HG02943 (cell line): Measurements from ENCODE around the gene GMDS.

Source experiments
- ATAC-seq: cut with Tn5 transposase; IDR thresholded peaks from one replicate; pipeline ENCODE4 v1.9.1; 2021; ENCODE audit warnings: mild to moderate bottlenecking, low read depth, moderate library complexity; ENCODE audit not compliant: unreplicated experiment

GMDS gene

DNA sequence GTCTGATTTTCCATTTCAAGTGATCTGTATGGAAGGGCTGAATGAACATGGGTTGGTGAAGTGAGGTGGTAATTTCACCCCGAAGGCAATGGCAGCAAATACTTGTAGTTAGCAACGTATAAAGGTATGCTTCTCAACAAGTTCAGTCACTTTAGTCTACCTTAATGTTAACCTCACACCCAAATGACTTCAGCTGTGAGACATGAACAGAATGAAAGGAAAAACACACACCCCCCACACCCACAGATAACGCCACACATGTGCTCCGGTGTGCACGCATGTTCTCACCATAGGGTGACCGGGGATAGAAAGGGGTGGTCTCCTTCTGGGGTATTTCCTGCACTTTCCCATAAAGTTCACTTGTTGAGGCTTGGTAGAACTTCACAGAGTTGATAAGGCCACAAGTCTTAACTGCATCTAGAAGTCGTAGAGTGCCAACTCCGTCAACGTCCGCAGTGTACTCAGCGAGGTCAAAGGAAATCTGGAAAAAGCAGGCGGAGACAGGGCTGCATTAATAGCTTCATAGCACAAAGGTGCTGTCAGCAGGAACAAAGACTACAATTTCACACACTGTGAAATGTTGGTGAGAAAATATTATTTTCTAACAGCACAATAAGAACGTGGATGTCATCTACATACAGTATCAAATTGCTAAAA is 284.8 kb downstream of the GMDS start:
- ATAC-seq: no peak

DNA sequence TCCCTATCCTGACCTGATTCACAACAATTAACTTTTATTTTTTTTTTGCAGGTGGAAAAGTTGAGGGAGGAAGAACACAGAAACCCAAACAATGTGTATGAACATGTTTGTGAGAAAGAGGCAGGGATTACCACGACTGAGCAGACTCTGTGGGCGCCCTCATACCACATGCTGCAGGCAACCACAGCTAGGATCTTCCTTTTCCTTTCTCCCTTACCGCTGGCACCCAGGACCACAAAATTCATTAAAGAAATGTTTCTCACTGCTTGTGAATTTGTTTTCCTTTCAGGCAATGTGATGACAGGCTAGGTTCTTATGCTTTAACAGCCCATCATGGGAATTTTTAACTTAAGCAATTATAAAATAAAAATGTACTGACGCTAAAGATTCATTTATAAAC is 287.1 kb downstream of the GMDS start:
- no peak for ATAC-seq

DNA sequence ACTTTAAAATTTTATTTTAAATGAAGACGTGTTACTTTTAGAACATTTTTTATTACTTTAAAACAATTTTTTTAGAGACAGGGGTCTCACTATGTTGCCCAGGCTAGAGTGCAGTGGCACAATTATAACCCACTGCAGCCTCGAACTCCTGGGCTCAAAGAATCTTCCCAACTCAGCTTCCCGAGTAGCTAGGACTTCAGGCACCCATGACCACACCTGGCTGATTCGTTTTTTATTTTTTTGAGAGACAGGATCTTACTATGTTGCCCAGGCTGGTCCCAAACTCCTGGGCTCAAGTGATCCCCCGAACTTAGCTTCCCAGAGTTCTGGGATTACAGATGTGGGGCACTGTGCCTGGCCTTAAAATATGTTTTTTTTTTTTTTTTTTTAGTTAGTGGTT is 287.7 kb downstream of the GMDS start:
- no peak for ATAC-seq

DNA sequence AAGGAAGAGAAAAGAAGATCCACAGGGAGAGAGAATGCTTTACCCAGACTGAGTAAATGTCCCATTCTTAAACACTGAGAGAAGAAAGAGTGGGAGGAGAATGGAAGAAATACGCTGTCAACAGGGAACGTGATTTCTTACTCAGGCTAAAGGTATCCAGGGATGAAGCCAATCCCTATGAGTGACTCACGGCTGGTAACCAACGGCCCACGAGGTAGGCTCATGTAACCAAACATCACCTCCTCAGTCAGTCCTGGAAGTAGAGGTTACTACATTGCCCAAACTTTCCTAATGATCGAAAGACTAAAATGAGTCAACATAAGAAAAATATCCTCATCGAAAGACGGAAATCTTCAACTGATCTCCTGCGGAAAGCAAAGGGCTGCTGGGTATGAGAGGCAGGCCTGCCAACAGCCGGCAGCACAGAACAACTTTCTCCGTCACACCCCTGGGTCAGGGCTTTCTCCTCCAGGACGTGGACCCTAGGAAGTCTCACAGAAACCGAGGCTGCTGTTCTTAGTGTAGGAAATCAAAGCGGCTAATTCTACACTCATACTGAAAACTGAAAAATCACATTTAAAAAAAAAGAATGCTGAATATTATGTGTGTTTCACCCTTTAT is 292.6 kb downstream of the GMDS start:
- ATAC-seq: no peak

DNA sequence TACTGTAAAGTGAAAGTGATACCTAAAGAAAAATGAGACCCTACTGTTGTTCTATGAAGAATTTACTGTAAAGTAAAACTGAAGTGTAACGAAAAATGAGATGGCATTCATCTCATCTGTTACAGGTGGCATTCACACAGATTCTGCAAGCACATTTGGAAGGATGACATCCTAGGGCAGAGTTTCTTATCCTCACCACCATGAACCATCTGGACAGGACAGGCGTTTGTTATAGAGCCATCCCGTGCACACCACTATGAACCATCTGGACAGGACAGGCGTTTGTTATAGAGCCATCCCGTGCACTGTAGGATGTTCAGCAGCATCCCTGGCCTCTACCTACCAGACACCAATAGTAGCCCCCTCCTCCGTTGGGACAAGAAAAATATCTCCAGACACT is 294.8 kb downstream of the GMDS start:
- no peak for ATAC-seq

DNA sequence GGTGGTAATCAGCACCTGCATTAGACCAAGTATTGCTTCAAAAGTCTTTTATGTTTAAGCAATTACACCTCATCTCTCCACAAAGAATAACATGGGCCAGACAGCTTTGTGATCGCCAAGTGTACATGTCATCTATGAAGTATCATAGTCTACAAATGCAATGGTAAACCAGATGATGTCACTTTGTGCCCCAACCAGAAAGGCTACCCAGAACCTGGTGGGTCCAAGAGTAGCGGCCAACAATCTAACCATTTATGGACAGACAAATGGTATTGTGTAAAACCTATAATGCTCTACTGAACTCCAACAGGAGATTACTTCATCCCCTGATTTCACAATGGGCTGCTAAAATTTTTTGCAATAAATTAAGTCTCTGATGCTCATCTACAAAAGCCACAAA is 295.9 kb downstream of the GMDS start:
- ATAC-seq: no peak

DNA sequence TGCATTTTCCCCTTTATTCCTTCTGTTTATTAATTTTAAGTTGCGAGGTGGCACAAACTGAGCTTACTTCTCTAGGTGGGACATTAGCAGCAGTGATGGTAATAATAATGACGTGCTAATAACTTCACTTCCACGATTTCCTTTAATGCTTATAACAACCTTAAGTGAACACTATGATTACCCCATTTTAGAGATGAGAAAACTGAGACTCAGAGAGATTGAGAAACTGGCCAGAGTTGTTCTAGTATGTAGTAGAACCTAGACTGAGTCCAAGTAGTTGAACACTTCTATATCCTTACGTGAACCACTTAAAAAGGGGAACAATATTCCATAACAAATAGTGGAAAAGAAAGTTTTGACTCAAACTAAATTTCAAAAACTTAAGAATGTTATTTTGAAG is 297.5 kb downstream of the GMDS start:
- ATAC-seq: no peak

DNA sequence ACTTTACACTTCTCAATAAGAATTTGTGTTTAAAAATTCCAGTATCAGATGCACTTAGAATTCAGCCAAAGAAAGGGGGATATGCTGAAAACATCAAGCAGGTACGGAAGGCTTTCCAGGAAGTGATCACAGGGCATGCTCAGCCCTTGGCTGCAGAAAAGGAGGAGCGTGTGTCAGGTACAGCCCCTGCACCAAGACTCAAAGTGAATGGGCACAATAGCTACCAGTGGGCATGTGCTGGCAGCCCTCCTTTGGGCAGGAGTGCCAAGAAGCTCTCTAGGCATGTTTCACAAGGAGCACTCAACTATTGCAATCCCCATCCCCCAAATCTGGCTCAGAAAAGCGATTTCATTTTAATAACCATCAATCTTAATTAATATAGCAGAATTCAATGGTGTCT is 298.8 kb downstream of the GMDS start:
- ATAC-seq: no peak

DNA sequence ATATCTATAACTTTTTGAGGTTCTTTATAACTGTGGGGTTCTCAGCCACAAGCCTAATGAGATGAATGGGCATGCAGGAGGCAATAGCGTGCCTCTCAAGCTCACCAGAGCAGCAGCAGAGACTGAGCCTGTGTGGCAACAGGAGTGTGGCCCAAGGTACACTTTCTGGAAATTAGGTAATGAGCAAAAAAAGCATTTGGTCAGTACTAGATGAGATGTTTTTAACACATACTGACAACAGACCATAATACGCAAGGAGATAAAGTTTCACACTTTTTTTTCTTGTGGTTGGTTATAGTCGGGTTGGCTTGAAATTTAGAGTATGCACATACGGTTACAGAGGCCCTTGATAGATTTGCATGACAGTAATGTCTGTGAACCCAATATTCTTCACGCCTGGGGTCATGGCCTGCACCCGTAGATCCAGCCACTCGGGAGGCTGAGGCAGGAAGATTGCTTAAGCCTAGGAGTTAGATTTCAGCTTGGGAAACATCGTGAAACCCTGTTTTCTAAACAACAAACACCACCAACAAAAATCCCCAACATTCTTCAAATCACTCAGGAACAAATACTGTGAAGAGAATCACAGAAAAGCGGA is 300.1 kb downstream of the GMDS start:
- ATAC-seq: no peak

DNA sequence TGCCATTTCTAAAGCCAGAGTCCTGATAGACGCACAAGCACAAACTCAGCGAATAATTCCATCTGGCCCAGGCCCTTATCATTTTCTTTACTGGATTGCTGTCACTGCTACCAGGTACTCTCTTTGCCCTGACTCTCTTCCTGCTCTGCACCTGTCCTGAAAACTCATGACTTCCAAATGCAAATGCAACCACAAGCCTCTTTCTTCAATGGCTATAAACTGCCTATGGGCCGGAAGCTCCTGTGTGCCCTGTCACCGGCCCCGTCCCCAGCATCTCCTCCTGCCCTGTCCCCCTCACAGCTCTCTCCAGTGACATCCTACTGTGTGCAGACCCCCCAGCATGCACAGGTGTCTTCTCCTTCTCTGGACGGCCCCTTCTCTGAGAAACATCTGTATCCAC is 302.6 kb downstream of the GMDS start:
- no peak for ATAC-seq

DNA sequence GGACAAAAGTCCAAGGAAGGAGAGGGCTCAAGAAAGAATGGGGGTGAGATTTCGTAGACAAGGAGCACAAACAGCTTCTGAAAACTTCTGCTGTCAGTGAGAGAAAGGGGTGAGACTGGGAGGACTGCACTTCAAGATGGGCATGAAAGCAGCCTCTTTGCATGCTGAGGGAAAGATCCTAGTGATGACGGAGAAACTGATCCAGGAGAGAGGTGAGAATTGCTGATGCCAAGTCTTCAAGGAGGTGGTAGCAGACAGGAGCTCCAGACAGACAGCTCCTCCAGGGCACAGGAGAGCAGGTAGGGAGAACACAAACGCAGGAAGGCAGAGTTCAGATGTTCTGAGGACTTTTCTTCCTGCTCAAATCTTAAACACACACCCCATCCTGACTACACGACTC is 303.9 kb downstream of the GMDS start:
- no peak for ATAC-seq

DNA sequence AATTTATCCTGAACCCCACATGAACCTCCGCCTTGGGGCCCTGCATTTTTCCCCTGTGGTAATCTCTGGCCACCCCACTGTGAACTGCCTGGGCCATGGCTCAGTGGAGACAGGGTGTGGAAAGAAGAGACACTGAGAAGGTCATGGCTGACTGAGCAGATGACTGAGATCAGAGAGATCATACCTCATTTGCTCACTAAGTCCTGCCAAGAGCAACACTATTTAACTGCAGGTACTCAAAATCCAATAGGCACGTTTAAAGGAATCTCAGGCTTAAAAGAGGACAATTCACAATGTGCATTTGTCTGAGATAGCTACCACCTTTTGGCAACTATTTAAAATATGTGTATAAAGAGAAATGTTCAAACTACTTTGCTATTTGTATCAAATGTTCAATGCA is 305.0 kb downstream of the GMDS start:
- ATAC-seq: no peak

DNA sequence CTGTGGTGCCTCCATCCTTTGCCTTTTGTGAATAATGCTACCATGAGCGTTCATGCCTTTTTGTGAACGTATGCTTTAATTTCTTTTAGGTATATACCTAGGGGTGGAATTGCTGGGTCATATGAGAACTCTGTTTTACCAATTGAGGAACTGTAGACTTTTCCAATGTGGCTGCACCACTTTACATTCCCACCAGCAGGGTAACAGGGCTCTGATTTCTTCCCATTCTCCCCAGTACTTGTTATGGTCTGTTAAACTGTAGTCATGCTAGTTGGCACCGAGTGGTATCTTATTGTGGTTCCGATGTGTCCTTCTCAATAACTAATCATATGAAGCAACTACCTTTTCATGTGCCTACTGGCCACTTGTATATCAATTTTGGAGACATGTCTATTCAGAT is 312.1 kb downstream of the GMDS start:
- ATAC-seq: no peak

DNA sequence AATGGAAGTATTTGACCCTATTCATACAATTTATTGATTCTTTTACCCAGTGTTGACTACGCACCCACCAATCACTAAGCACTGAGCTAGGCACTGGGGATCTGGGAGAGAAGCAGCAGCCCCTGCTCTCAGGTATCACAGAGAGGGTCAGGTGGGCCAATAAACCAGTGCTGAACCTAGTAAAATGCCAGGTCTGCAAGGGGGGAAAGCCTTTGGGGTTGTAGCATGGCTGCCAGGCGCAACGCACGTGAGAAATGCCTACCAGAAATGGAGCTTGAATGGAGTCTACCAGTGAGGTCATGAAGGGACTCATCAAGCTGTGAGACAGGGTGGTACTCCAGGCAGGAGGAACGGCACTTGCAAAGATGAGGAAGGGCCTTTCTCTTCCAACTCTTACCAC is 313.6 kb downstream of the GMDS start:
- ATAC-seq: no peak

DNA sequence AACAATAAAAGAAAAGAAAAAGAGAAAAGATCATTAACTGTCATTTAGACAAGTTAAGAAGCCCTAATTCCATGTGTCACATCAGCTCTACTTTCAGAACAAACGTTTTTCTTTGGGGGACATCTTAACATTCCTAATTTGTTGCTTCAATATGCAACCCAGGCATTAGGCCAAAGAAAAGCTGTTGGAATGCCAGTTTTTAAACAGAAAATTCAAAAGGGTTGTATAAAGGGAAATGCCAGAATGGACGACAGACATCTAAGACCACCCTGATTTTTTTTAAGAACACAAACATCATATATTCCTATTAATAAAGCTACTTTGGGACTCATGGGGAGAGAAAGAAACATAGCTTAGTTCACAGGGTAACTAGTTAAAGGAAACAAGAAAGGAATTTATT is 315.0 kb downstream of the GMDS start:
- ATAC-seq: no peak

DNA sequence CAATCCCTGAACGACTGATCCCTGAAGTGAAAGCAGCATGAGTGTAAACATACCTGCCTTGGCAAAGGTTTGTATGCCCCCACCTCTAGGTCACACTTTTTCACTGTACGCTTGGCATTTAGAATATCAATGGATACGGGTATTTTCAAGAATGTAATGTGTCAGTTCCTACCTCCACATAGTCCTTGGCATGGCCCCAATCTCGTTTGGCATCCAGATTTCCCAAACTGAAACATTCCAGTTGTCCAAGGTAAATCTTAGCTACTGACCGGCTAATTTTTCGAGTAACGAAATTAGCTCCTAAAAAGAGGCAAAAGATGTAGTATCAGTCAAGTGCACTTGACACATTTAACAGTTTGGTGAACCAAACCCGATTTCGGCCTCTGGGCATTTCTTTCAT is 315.5 kb downstream of the GMDS start:
- no peak for ATAC-seq

DNA sequence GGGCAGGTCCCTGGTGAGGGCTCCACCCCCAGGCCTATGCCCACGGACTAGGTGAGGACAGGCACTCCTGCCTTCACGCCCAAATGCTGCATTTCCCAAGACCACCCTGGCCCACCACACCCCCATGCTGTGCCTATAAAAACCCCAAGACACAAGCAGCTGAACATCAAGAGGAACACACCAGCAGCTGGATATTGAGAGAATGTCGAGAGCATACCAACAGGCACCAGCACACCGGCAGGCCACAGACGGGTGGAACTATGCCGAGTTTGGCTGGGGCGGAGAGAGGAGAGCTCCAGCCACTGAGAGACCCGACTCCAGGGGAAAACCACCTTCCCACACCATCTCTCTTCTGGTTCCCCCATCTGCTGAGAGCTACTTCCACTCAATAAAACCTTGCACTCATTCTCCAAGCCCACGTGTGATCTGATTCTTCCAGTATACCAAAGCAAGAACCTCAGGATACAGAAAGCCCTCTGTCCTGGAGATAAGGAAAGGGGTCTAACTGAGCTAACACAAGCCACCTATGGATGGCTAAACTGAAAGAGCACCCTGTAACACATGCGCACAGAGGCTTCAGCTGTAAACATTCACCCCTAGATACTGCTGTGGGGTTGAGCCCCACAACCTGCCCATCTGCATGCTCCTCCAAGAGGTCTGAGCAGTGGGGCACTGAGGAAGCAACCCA is 319.5 kb downstream of the GMDS start:
- ATAC-seq: no peak

DNA sequence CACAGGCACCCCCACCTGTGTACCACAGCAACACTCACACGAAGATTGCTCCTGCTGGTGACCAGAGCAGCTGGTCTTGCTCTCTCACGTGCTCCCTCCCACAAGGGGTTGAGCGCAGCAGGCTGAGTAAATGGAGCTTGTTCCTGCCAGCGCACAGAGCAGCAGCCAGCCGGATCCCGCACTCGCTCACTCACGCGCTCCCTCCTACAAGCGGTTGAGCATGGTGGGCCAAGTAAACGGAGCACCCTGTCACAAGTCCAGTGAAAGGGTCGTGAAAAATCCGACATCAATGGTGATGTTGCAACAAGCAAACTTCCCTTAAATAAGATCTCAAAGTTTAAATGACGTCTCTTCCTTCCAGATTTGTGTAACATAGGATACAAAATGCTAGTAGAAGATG is 322.0 kb downstream of the GMDS start:
- ATAC-seq: no peak

DNA sequence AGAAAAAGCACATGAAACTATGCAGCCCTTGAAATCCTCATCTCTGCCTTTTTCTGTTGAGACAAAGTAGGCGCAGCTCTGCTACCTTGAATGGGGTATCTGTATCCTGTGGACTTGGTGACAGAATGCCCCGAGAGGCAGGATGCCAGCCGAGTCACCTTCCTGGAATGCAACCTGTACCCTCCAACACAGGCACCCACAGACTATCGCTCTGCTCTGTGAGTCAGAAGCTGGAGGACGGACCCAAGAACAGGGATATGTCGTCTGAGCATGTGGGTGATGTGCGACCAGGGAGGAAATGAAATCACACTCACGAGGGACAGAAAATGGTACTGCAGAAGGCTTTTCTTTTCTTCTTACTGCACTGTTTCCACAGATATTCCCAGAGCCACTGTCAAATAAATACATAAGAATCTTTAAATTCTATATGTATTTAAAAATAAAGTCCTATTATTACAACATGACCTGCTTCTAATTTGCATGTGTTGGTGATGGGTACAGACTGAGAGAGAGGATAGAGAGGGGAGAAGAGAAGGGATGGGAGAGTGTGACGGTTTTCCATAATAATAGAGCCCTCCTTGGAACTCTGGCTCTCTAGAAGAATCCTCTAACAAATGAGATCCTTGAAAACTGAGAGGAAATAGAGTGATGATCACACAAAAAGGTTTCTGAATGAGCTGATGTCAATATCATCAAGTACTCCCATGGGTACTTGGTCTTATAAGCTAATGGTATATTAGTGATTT is 327.6 kb downstream of the GMDS start:
- no peak for ATAC-seq

DNA sequence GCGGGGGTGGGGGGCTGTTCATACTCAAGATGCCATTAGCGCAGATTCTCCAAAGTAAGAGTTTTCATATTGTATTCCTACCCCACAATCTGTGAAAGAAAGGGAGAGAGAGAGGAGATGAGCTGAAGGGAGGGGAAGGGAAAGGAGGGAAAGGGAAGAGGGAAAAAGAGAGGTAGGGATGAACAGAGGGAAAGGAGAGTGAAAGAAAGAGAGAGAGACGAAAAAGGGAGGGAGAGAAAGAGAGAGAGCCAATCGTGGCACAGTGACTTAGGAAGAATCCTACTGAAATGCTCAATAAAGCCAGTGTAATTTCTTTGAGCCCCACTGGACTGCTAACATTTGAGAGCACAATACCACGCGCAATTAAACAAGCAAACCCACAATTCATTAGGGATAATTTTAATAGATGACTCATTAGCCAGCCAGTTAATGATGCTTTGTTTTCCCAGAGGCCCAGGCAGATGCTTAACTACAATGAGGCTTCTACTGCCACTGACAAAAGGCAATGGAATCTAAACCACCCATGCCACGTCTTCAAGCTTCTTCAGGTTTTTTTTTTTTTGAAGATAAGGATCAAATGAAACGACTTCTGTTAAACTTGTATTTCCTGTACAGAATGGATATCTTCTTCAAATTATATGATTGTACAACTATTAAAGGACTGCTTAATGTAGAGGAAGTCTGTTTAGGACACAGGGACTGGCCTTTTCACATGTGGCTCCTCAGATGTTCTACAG is 328.9 kb downstream of the GMDS start:
- no peak for ATAC-seq
